Stomach (tissue), 9 donors: ENCODE results near the gene BCAS3. TPM values are rescaled to one million over a fixed set of nuclear protein-coding genes. Genes with fewer than 3 reads are reported as not detected.

ENCODE experiments used
- DNase-seq, 2 donors: peaks; one replicate each; pipeline versions ENCODE4 v3.0.0 to v3.0.0-alpha.2; 2013 to 2019
- H3K27ac ChIP-seq, 5 donors: fragments of 200-600 bp in 4 of 5; sonication (generic) in 4 of 5; one replicate each; pipeline ENCODE4 v1.5.1; 2013 to 2019; ENCODE audit warnings: mild to moderate bottlenecking in 1 of 5, moderate library complexity in 1 of 5
- H3K27me3 ChIP-seq, 3 donors: fragments of 200-600 bp; sonication (generic); one replicate each; pipeline ENCODE4 v1.5.1; 2017 to 2019; ENCODE audit warnings: mixed run types in 1 of 3
- H3K36me3 ChIP-seq, 4 donors: fragments of 200-600 bp; sonication (generic); 1 replicate in 3 of 4; 2 replicates in 1 of 4; pipeline ENCODE4 v1.5.1; 2016 to 2019
- H3K4me1 ChIP-seq, 4 donors: fragments of 200-600 bp; sonication (generic); one replicate each; pipeline ENCODE4 v1.5.1; 2016 to 2019
- H3K4me3 ChIP-seq, 4 donors: fragments of 200-600 bp; sonication (generic) in 3 of 4; one replicate each; pipeline ENCODE4 v1.5.1; 2016 to 2019; ENCODE audit warnings: mild to moderate bottlenecking in 1 of 4
- H3K9me3 ChIP-seq, 4 donors: fragments of 200-600 bp; sonication (generic); one replicate each; pipeline ENCODE4 v1.5.1; 2016 to 2019
- EP300 ChIP-seq: sonication (generic); formaldehyde crosslinking; IDR thresholded peaks from one replicate; pipeline ENCODE4 v1.6.1; 2017; ENCODE audit warnings: antibody characterized with exemption
- POLR2A ChIP-seq, 4 donors: fragments of 450-650 bp; IDR thresholded peaks; one replicate each; pipeline ENCODE4 v1.6.1; 2016; ENCODE audit warnings: antibody characterized with exemption in 4 of 4, control low read depth in 2 of 4, mild to moderate bottlenecking in 1 of 4, moderate library complexity in 1 of 4
- POLR2AphosphoS5 ChIP-seq, 3 donors: sonication (generic); formaldehyde crosslinking; IDR thresholded peaks; one replicate each; pipeline ENCODE4 v1.6.1; 2016; ENCODE audit warnings: antibody characterized with exemption in 3 of 3
- WGBS, 5 donors: extraction: QIAGEN DNeasy Blood & Tissue Kit in 3 of 5; methylation state at CpG; one replicate each; pipeline versions ENCODE4 v1.1.5 to v1.1.7; 2013 to 2018; 5-methylcytosine and 5-hydroxymethylcytosine counted together
- intact Hi-C: fragments of 100-400 bp; cut with DNase I; formaldehyde crosslinking; loops from one replicate; pipeline ENCODE4 v1.15.1; 2023; ENCODE audit warnings: low total_unique reads
- polyA plus RNA-seq, 3 donors: library from polyadenylated mRNA; stranded (reverse); fragments of 200-250 nt; gene quantifications; one replicate each; pipeline ENCODE4 v1.2.3, GENCODE V29; 2013
- total RNA-seq, 5 donors: library from RNA; depleted of rRNA; stranded (reverse); fragments of >200 nt; gene quantifications; one replicate each; pipeline versions ENCODE4 v1.1.0 to v1.2.3, GENCODE V29; 2014 to 2016
- TF ChIP-seq, protein P1 (sequence below), 7 experiments: fragments of 450-650 bp in 4 of 7; fragments of 200-600 bp in 3 of 7; sonication (generic) in 3 of 7; IDR thresholded peaks; one replicate each; pipeline ENCODE4 v1.5.1; 2016 to 2019; ENCODE audit warnings: antibody characterized with exemption in 7 of 7, control low read depth in 2 of 7, mild to moderate bottlenecking in 1 of 7
- donor health status: healthy with polysubstance abuse.
- donor health status: Bipolar disorder and iron deficiency.
- donor health status: healthy.

Gene BCAS3
- total and polyA plus RNA-seq, 8 donors, result 4.9 to 150 (median 25.3) TPM

DNA sequence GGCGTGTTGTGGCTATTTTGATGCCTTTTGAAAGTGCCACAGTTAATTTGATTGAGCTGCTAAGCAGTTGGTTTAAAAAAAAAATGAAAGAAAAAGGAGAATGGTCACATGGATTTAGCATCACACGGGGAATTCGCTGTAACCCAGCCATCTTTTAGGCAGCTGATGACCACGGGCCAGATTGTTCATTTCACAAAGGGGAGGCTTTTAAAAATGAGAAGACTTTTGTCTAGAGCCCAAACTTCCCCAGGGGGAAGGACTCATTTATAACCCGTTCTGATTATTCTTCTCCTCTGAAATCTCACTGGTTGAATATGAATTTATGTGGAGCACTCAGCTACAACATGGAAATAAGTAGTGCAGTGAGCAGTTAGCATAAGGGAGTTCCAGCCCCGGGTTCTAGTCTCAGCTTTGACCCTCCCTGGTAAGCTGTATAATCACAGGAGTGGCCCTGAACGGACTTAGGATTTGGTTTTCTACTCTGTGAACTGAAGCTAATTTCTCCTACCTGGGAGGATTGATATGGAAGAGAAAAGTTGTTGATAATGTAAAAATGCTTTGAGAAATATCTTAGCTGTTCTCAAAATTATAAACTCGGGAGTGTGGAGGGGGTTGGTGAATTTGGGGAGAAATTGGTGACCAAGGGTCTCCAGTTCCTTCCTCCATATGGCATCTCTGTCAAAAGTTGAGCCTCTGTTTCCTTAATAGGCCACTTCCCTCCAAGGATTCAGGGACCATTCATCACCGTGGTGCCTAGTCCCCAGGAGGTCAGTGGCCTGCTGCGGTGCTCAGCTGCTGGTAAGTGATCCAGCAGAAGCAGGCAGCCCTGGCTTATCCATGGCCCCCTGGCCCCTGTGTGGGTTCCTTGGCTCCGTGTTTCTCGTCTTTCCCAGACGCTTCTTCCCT lies 645.6 kb downstream of the BCAS3 start:
- peak in 1 of 2 donors; percentile 69 for DNase-seq
- H3K4me1 ChIP-seq, result peaks cover 0 to 16% (median 8%) of the 10 kb centered on the region in 4 donors
- H3K9me3 ChIP-seq, result no peaks in the 10 kb centered on the region
- TF ChIP-seq, protein P1, sequence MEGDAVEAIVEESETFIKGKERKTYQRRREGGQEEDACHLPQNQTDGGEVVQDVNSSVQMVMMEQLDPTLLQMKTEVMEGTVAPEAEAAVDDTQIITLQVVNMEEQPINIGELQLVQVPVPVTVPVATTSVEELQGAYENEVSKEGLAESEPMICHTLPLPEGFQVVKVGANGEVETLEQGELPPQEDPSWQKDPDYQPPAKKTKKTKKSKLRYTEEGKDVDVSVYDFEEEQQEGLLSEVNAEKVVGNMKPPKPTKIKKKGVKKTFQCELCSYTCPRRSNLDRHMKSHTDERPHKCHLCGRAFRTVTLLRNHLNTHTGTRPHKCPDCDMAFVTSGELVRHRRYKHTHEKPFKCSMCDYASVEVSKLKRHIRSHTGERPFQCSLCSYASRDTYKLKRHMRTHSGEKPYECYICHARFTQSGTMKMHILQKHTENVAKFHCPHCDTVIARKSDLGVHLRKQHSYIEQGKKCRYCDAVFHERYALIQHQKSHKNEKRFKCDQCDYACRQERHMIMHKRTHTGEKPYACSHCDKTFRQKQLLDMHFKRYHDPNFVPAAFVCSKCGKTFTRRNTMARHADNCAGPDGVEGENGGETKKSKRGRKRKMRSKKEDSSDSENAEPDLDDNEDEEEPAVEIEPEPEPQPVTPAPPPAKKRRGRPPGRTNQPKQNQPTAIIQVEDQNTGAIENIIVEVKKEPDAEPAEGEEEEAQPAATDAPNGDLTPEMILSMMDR (IDR thresholded peaks at IDR 0.05), result no peak
- TF ChIP-seq POLR2AphosphoS5 (IDR thresholded peaks at IDR 0.05) (no peak), POLR2A (IDR thresholded peaks at IDR 0.05) (no peak), EP300 (no peak)
- H3K4me3 ChIP-seq, result no peak overlapping the region
- intact Hi-C loops, result no loop called here
- whole genome bisulfite sequencing, 5 donors, result 66 to 76% (median 69%) methylated on average over 13 of the region's 13 CpGs
- no peaks in the 10 kb centered on the region for H3K36me3 ChIP-seq
- no peaks in the 10 kb centered on the region for H3K27me3 ChIP-seq
- H3K27ac ChIP-seq, result peak overlapping the region; percentile 21 to 60 (median 39)

DNA sequence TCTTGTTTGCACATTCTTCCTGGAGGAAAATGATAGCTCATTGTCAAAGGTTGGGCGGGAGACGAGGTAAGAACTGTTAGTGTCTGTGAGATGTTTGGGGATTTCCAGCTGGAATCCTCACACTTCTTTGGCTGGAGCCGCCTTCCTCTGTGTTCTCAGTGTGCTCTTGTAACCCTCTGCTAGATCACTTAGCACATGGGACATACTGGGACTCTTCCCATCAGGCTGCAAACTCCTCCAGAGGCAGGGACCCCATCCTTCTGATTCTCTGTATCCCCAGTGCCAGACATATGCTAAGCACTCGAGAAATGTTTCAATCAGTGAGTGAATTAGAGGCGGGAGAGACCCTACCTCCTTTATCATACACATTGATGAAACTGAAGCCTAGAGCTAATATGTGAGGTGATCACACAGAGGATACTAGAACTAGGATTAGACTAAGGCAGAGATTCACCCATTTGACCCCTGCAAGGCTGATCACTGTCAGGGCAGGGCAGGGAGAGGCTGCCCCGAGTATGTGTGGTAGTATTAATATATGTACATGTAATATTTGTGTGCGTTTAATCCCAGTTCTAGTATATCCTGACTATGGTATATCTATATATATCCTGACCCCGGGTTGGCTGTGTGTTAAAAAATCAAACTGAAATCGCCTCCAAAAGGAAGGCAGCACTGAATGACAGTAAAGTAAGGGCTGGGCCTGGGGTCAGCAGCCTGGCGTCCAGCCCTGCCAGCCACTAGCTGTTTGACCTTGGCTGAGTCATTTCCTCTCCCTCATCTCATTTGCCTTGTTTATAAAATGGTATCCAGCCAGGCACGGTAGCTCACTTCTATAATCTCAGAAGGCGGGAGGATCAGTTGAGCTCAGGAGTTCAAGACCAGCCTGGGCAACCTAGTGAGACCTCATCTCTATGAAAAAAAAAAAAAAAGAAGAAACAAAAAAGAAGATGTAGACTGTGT lies 646.5 kb downstream of the BCAS3 start:
- WGBS, 5 donors, result 71 to 85% (median 83%) methylated on average over 12 of the region's 12 CpGs

GRCh38 chr17:61324950-61325349 lies 647.3 kb downstream of the BCAS3 start:
- H3K4me1 ChIP-seq, result peaks cover 0 to 16% (median 8%) of the 10 kb centered on the region in 4 donors
- no peak for DNase-seq
- intact Hi-C loops, result no loop called here
- H3K27ac ChIP-seq, result peak overlapping the region in 2 of 5 donors; percentile 24 to 40
- no peak overlapping the region for H3K4me3 ChIP-seq
- H3K27me3 ChIP-seq, result no peaks in the 10 kb centered on the region
- TF ChIP-seq EP300, result no peak
- TF ChIP-seq POLR2AphosphoS5 (IDR thresholded peaks at IDR 0.05), result no peak
- TF ChIP-seq POLR2A (IDR thresholded peaks at IDR 0.05), result no peak
- TF ChIP-seq, protein P1 (IDR thresholded peaks at IDR 0.05), result no peak
- no peaks in the 10 kb centered on the region for H3K9me3 ChIP-seq
- WGBS, 5 donors, result 71 to 86% (median 78%) methylated on average over 5 of the region's 5 CpGs
- no peaks in the 10 kb centered on the region for H3K36me3 ChIP-seq

More for the DNA sequence above, 646.5 kb downstream of the BCAS3 start:
- no peaks in the 10 kb centered on the region for H3K27me3 ChIP-seq
- peaks cover 0 to 16% (median 8%) of the 10 kb centered on the region in 4 donors for H3K4me1 ChIP-seq
- TF ChIP-seq POLR2AphosphoS5 (IDR thresholded peaks at IDR 0.05) (no peak), POLR2A (IDR thresholded peaks at IDR 0.05) (no peak), EP300 (no peak)
- TF ChIP-seq, protein P1 (IDR thresholded peaks at IDR 0.05), result no peak
- no peak for DNase-seq
- H3K4me3 ChIP-seq, result no peak overlapping the region
- H3K27ac ChIP-seq, result peak overlapping the region; percentile 7 to 60 (median 39)
- no peaks in the 10 kb centered on the region for H3K36me3 ChIP-seq
- intact Hi-C loops, result no loop called here
- H3K9me3 ChIP-seq, result no peaks in the 10 kb centered on the region
